WTC11 (cell line): ENCODE results near the gene H6PD. TPM values are rescaled to one million over a fixed set of nuclear protein-coding genes. Genes with fewer than 3 reads are reported as not detected.

Source experiments
- ATAC-seq: fragments of 200-7000 bp; cut with Tn5 transposase; 2 replicates; pipeline ENCODE4 v1.10.0; 2021; ENCODE audit warnings: mild to moderate bottlenecking, moderate library complexity
- CTCF ChIA-PET: fragments of 300-600 bp; sonication (Branson Sonifier 250); formaldehyde crosslinking; loops from one replicate; lab custom pipeline; 2021; ENCODE audit warnings: antibody characterized with exemption; lab: Charles Lee
- POLR2A ChIA-PET: fragments of 350-600 bp; sonication (Branson Sonifier 250); formaldehyde crosslinking; loops from one replicate; lab custom pipeline; 2021; ENCODE audit warnings: antibody characterized with exemption; lab: Charles Lee
- DNase-seq: peaks from one replicate; pipeline ENCODE4 v3.0.0; 2021; ENCODE audit warnings: low spot score
- H3K27ac Mint-ChIP-seq: 2 replicates; pipeline ENCODE4 v1.8.0; 2021; ENCODE audit warnings: mixed read lengths
- H3K27me3 Mint-ChIP-seq: 2 replicates; pipeline ENCODE4 v1.8.0; 2021; ENCODE audit warnings: low read depth, mild to moderate bottlenecking, moderate library complexity, mixed read lengths
- H3K36me3 Mint-ChIP-seq: 2 replicates; pipeline ENCODE4 v1.8.0; 2021; ENCODE audit warnings: mixed read lengths
- H3K4me1 Mint-ChIP-seq: 2 replicates; pipeline ENCODE4 v1.8.0; 2022; ENCODE audit warnings: mixed read lengths
- H3K4me3 Mint-ChIP-seq: 2 replicates; pipeline ENCODE4 v1.8.0; 2021; ENCODE audit warnings: mild to moderate bottlenecking, moderate library complexity, mixed read lengths
- H3K9me3 Mint-ChIP-seq: 2 replicates; pipeline ENCODE4 v1.8.0; 2021; ENCODE audit warnings: mixed read lengths
- CBFB ChIP-seq: sonication (generic); formaldehyde crosslinking; IDR thresholded peaks from 2 replicates; pipeline ENCODE4 v1.8.1; 2022; ENCODE audit warnings: mild to moderate bottlenecking, low read depth, missing genetic modification reagents
- CDX4 ChIP-seq: fragments of 250-450 bp; sonication (Bioruptor Pico); IDR thresholded peaks from 2 replicates; pipeline ENCODE4 v1.9.0; 2021; ENCODE audit warnings: moderate library complexity, mild to moderate bottlenecking, inconsistent platforms, borderline replicate concordance
- E2F1 ChIP-seq: sonication (generic); formaldehyde crosslinking; IDR thresholded peaks from 2 replicates; pipeline ENCODE4 v1.8.0; 2022; ENCODE audit warnings: mild to moderate bottlenecking, missing genetic modification reagents
- ELF4 ChIP-seq: sonication (generic); formaldehyde crosslinking; IDR thresholded peaks from 2 replicates; pipeline ENCODE4 v1.8.1; 2022; ENCODE audit warnings: low read depth, mild to moderate bottlenecking, moderate library complexity, missing genetic modification reagents
- ERG ChIP-seq: fragments of 250-450 bp; sonication (Bioruptor Pico); IDR thresholded peaks from 2 replicates; pipeline ENCODE4 v1.8.0; 2021; ENCODE audit warnings: mild to moderate bottlenecking
- FOXP4 ChIP-seq: sonication (generic); formaldehyde crosslinking; IDR thresholded peaks from 2 replicates; pipeline ENCODE4 v1.8.0; 2022; ENCODE audit warnings: mild to moderate bottlenecking, missing genetic modification reagents
- MYBL2 ChIP-seq: sonication (generic); formaldehyde crosslinking; IDR thresholded peaks from 2 replicates; pipeline ENCODE4 v1.8.1; 2023; ENCODE audit warnings: mild to moderate bottlenecking, moderate library complexity, missing genetic modification reagents
- NR3C1 ChIP-seq: sonication (generic); formaldehyde crosslinking; conservative IDR thresholded peaks from 2 replicates; pipeline ENCODE4 v1.8.1; 2023; ENCODE audit warnings: low read depth, mild to moderate bottlenecking, missing genetic modification reagents
- RORB ChIP-seq: fragments of 250-450 bp; sonication (Bioruptor Pico); IDR thresholded peaks from 2 replicates; pipeline ENCODE4 v1.9.0; 2021; ENCODE audit warnings: mild to moderate bottlenecking
- STAT6 ChIP-seq: sonication (generic); formaldehyde crosslinking; conservative IDR thresholded peaks from 2 replicates; pipeline ENCODE4 v1.8.1; 2023; ENCODE audit warnings: mild to moderate bottlenecking, low read depth, missing genetic modification reagents, moderate library complexity
- TEAD4 ChIP-seq: sonication (generic); formaldehyde crosslinking; IDR thresholded peaks from 2 replicates; pipeline ENCODE4 v1.8.0; 2022; ENCODE audit warnings: mild to moderate bottlenecking, missing genetic modification reagents
- ZNF232 ChIP-seq: sonication (generic); formaldehyde crosslinking; IDR thresholded peaks from 2 replicates; pipeline ENCODE4 v1.8.0; 2022; ENCODE audit warnings: mild to moderate bottlenecking, missing genetic modification reagents
- ZNF263 ChIP-seq: sonication (generic); formaldehyde crosslinking; IDR thresholded peaks from 2 replicates; pipeline ENCODE4 v1.8.1; 2022; ENCODE audit warnings: low read depth, mild to moderate bottlenecking, moderate library complexity, missing genetic modification reagents
- ZNF425 ChIP-seq: fragments of 250-450 bp; sonication (Bioruptor Pico); conservative IDR thresholded peaks from 2 replicates; pipeline ENCODE4 v1.9.0; 2021; ENCODE audit warnings: mild to moderate bottlenecking
- ZNF512 ChIP-seq: sonication (generic); formaldehyde crosslinking; IDR thresholded peaks from 2 replicates; pipeline ENCODE4 v1.8.1; 2022; ENCODE audit warnings: missing genetic modification reagents, borderline replicate concordance
- total RNA-seq: library from RNA; stranded (reverse); gene quantifications from 3 replicates; pipeline ENCODE4 v1.2.3, GENCODE V29; 2021

The H6PD gene
- total RNA-seq, 1 experiment from 2014 or later: 7.4 TPM

GRCh38 chr1:9192578-9193232, 41.9 kb upstream of the H6PD start (continued):
- no peak for TF ChIP-seq ZNF512 (CRISPR knock-in tag)
- no peak for TF ChIP-seq MYBL2
- TF ChIP-seq ERG (CRISPR knock-in tag): no peak

GRCh38 chr1:9193233-9193625, 41.3 kb upstream of the H6PD start:
- POLR2A ChIA-PET: no interaction called here
- Mint-ChIP-seq H3K27me3 (peaks cover 18% of the 10 kb centered on the region), H3K4me1 (peaks cover 16% of the 10 kb centered on the region), H3K36me3 (peaks cover 7% of the 10 kb centered on the region; the same call in 1 of the 2 replicates)
- TF ChIP-seq STAT6 (CRISPR knock-in tag) (no peak), ZNF425 (no peak), CBFB (no peak), FOXP4 (CRISPR knock-in tag) (no peak), ZNF263 (CRISPR knock-in tag) (no peak), ZNF232 (CRISPR knock-in tag) (no peak), CDX4 (CRISPR knock-in tag) (no peak), TEAD4 (CRISPR knock-in tag) (no peak), E2F1 (CRISPR knock-in tag) (no peak), RORB (CRISPR knock-in tag) (no peak), NR3C1 (no peak), ELF4 (CRISPR knock-in tag) (no peak)
- TF ChIP-seq, all 79 proteins: peak for 0
- CTCF ChIA-PET: interaction anchor here (1.1 kb wide), 1 partner anchor 56 kb away, joined by 3 read pairs; no protein-coding TSS in a partner anchor
- ATAC-seq: no peak
- Mint-ChIP-seq H3K9me3 (peaks cover 10% of the 10 kb centered on the region; the same call in 1 of the 2 replicates), H3K27ac (no peak overlapping the region), H3K4me3 (no peak overlapping the region)
- no peak for DNase-seq
